ENCODE measurements around the gene GOLGA6L1. TPM values are rescaled to one million over a fixed set of nuclear protein-coding genes. Genes with fewer than 3 reads are reported as not detected.
"Not testable (repeated sequence)": the region's sequence is repeated elsewhere in the genome, so short reads cannot be mapped to it uniquely, and the experiment has no call there.

Gene GOLGA6L1
- polyA plus RNA-seq (2013, experiment 1 of 2): not detected
- not detected for polyA plus RNA-seq (2013, experiment 2 of 2)

GRCh38 chr15:23136722-23137121, at the start of gene GOLGA6L1:
TSS of gene GOLGA6L1 (minus strand) at chr15:23136822. CDS start at chr15:23136731, 91 bp downstream.
- WGBS: no CpG with 5 or more reads among the region's 7 CpGs
- not testable (repeated sequence) for H3K4me1 ChIP-seq (ENCODE audit: insufficient read depth, low read length); H3K27ac ChIP-seq (ENCODE audit: low read depth, low read length); H3K4me3 ChIP-seq (ENCODE audit: low read length); H3K9me3 ChIP-seq (ENCODE audit: insufficient read depth, low read depth, low read length); H3K9ac ChIP-seq (ENCODE audit: low read depth, low read length); H3K36me3 ChIP-seq (ENCODE audit: insufficient read depth, low read length); H3K27me3 ChIP-seq (ENCODE audit: insufficient read depth, low read length)

GRCh38 chr15:23181201-23181600, 44.6 kb upstream of the GOLGA6L1 start:
- 87% methylated on average over 9 of the region's 11 CpGs for WGBS
- not testable (repeated sequence) for H3K4me1 ChIP-seq (ENCODE audit: insufficient read depth, low read length); H3K9me3 ChIP-seq (ENCODE audit: insufficient read depth, low read depth, low read length); H3K27ac ChIP-seq (ENCODE audit: low read depth, low read length); H3K36me3 ChIP-seq (ENCODE audit: insufficient read depth, low read length); H3K27me3 ChIP-seq (ENCODE audit: insufficient read depth, low read length); H3K9ac ChIP-seq (ENCODE audit: low read depth, low read length); H3K4me3 ChIP-seq (ENCODE audit: low read length)

DNA sequence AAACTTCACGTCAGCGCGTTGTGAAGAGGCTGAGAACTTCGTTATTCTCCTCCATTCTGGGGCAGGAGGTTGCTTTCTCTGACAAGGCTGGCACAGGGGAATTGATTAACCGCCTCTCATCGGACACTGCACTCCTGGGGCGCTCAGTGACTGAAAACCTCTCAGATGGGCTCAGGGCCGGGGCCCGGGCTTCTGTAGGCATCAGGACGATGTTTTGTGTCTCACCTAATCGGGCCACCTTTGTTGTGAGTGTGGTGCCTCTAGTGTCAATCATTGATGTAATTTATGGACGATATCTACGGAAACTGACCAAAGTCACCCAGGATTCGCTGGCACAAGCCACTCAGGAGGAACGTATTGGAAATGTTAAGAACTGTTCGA, 43.9 kb upstream of the GOLGA6L1 start:
- WGBS: 84% methylated on average over 15 of the region's 16 CpGs
- not testable (repeated sequence) for H3K9ac ChIP-seq (ENCODE audit: low read depth, low read length); H3K9me3 ChIP-seq (ENCODE audit: insufficient read depth, low read depth, low read length); H3K36me3 ChIP-seq (ENCODE audit: insufficient read depth, low read length); H3K27me3 ChIP-seq (ENCODE audit: insufficient read depth, low read length); H3K4me1 ChIP-seq (ENCODE audit: insufficient read depth, low read length); H3K27ac ChIP-seq (ENCODE audit: low read depth, low read length)
- peak overlapping the region; percentile 42 for H3K4me3 ChIP-seq (ENCODE audit: low read length)

DNA sequence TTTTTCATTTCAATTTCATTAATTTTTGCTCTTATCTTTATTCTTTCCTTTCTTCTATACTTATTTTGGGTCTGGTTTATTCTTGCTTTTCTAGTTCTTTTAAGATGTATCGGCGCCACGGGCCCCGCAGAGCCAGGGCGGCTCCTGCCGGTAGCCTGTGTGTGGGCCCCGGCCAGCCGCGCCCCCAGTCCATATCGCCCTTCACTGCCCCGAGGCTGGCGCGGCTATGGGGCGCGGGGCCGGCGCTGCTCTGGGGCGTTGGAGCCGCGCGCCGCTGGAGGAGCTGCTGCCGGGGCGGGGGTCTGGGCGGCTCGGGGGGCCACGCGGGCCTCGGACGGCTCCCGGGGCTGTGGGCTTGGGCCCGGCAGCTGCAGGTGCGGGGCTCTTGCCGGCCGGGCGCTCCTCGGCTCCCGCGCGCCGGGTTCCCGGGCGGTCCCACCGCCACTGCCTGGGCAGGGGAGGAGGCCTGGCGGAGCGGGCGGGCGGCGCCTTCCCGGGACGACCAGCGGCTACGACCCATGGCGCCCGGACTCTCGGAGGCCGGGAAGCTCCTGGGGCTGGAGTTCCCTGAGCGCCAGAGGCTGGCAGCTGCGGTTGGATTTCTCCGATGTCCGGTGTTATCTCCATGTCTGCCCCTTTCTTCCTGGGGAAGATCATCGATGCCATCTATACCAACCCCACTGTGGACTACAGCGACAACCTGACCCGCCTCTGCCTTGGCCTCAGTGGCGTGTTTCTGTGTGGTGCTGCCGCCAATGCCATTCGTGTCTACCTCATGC, 43.3 kb upstream of the GOLGA6L1 start:
- peak overlapping the region; percentile 42 for H3K4me3 ChIP-seq (ENCODE audit: low read length)

DNA sequence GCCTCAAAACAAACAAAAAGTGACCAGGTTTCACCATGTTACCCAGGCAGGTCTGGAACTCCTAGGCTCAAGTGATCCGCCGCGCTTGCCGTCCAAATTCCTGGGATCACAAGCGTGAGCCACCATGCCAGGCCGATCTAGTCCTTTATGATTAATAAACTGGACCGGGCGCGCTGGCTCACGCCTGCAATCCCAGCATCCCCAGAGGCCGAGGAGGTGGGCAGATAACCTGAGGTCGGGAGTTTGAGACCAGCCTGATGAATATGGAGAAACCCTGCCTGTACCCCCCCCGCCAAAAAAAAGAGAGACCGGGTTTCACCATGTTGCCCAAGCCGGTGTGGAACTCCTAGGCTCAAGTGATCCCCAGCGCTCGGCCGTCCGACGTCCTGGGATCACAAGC, 40.1 kb upstream of the GOLGA6L1 start:
- not testable (repeated sequence) for H3K9me3 ChIP-seq (ENCODE audit: insufficient read depth, low read depth, low read length); H3K27me3 ChIP-seq (ENCODE audit: insufficient read depth, low read length); H3K4me3 ChIP-seq (ENCODE audit: low read length); H3K4me1 ChIP-seq (ENCODE audit: insufficient read depth, low read length); H3K36me3 ChIP-seq (ENCODE audit: insufficient read depth, low read length); H3K27ac ChIP-seq (ENCODE audit: low read depth, low read length); H3K9ac ChIP-seq (ENCODE audit: low read depth, low read length)
- 89% methylated on average over 14 of the region's 20 CpGs for WGBS

More for the DNA sequence above, 43.3 kb upstream of the GOLGA6L1 start:
- not testable (repeated sequence) for H3K27me3 ChIP-seq (ENCODE audit: insufficient read depth, low read length); H3K27ac ChIP-seq (ENCODE audit: low read depth, low read length); H3K9me3 ChIP-seq (ENCODE audit: insufficient read depth, low read depth, low read length); H3K4me1 ChIP-seq (ENCODE audit: insufficient read depth, low read length); H3K9ac ChIP-seq (ENCODE audit: low read depth, low read length); H3K36me3 ChIP-seq (ENCODE audit: insufficient read depth, low read length)
- 63% methylated on average over 47 of the region's 67 CpGs for WGBS

GRCh38 chr15:23175606-23176005, 39.0 kb upstream of the GOLGA6L1 start:
- not testable (repeated sequence) for H3K4me1 ChIP-seq (ENCODE audit: insufficient read depth, low read length); H3K36me3 ChIP-seq (ENCODE audit: insufficient read depth, low read length); H3K9ac ChIP-seq (ENCODE audit: low read depth, low read length); H3K27ac ChIP-seq (ENCODE audit: low read depth, low read length); H3K9me3 ChIP-seq (ENCODE audit: insufficient read depth, low read depth, low read length); H3K4me3 ChIP-seq (ENCODE audit: low read length); H3K27me3 ChIP-seq (ENCODE audit: insufficient read depth, low read length)
- WGBS: 97% methylated on average over 9 of the region's 19 CpGs

DNA sequence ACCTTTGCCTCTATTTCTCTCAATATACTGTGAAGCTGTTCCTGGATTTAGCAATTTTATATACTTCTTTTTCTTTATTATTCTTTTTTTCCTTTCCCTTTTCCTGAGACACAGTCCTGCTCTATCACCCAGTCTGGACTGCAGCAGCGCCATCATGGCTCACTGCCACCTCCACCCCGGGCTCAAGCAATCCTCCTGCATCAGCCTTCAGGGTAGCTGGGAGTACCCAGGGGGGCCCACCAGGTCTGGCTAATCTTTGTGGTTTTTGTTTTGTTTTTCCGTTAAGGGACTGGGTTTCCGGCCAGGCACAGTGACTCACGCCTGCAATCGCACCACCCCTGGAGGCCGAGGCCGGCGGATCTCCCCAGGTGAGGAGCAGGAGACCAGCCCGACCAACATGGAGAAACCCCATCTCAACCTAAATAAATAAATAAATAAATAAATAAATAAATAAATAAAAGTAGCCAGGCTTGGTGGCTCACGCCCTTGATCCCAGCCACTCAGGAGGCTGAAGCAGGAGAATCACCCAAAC, 38.1 kb upstream of the GOLGA6L1 start:
- H3K27me3 ChIP-seq (ENCODE audit: insufficient read depth, low read length); H3K4me1 ChIP-seq (ENCODE audit: insufficient read depth, low read length); H3K9me3 ChIP-seq (ENCODE audit: insufficient read depth, low read depth, low read length); H3K36me3 ChIP-seq (ENCODE audit: insufficient read depth, low read length); H3K9ac ChIP-seq (ENCODE audit: low read depth, low read length); H3K27ac ChIP-seq (ENCODE audit: low read depth, low read length); H3K4me3 ChIP-seq (ENCODE audit: low read length): not testable (repeated sequence)
- WGBS: 85% methylated on average over 2 of the region's 11 CpGs

- not testable (repeated sequence) for H3K9ac ChIP-seq (ENCODE audit: low read depth, low read length); H3K4me1 ChIP-seq (ENCODE audit: insufficient read depth, low read length); H3K9me3 ChIP-seq (ENCODE audit: insufficient read depth, low read depth, low read length); H3K27ac ChIP-seq (ENCODE audit: low read depth, low read length); H3K4me3 ChIP-seq (ENCODE audit: low read length); H3K36me3 ChIP-seq (ENCODE audit: insufficient read depth, low read length); H3K27me3 ChIP-seq (ENCODE audit: insufficient read depth, low read length)
- no CpG with 5 or more reads among the region's 6 CpGs for WGBS
Observed at GRCh38 chr15:23132787-23133186, 3.8 kb downstream of the GOLGA6L1 start.

DNA sequence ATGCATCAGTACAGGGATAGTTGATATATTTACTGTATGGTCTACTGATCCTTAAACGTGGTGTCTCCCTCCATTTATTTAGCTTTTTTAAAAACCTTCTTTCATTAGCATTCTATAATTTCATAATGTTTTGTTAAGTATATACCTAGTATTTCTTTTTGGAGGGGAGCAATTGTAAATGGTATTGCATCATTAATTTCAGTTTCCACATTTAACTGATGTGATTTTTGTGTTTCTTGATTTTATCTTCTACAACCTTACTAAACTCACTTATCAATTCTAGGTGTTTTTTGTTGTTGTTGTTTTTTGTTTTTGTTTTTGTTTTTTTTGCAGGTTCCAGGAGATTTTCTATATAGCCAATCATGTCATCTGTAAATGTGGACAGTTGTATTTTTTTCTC, 18.4 kb downstream of the GOLGA6L1 start:
- no peaks in the 10 kb centered on the region for H3K36me3 ChIP-seq (ENCODE audit: insufficient read depth, low read length)
- H3K4me3 ChIP-seq (ENCODE audit: low read length): no peak overlapping the region
- H3K27ac ChIP-seq (ENCODE audit: low read depth, low read length): no peak overlapping the region
- H3K9me3 ChIP-seq (ENCODE audit: insufficient read depth, low read depth, low read length): 0 out of 2 replicates have a peak, but pooled peaks cover 3% of the 10 kb centered on the region
- H3K4me1 ChIP-seq (ENCODE audit: insufficient read depth, low read length): no peaks in the 10 kb centered on the region
- WGBS: no CpG with 5 or more reads among the region's 1 CpG
- H3K27me3 ChIP-seq (ENCODE audit: insufficient read depth, low read length): no peaks in the 10 kb centered on the region
- no peak overlapping the region for H3K9ac ChIP-seq (ENCODE audit: low read depth, low read length)

GRCh38 chr15:23095796-23096195, 40.8 kb downstream of the GOLGA6L1 start:
- H3K36me3 ChIP-seq (ENCODE audit: insufficient read depth, low read length): no peaks in the 10 kb centered on the region
- no peak overlapping the region for H3K4me3 ChIP-seq (ENCODE audit: low read length)
- no peaks in the 10 kb centered on the region for H3K4me1 ChIP-seq (ENCODE audit: insufficient read depth, low read length)
- WGBS: 86% methylated on average over 1 of the region's 1 CpG
- no peak overlapping the region for H3K27ac ChIP-seq (ENCODE audit: low read depth, low read length)
- H3K9ac ChIP-seq (ENCODE audit: low read depth, low read length): no peak overlapping the region
- H3K9me3 ChIP-seq (ENCODE audit: insufficient read depth, low read depth, low read length): peaks cover 3% of the 10 kb centered on the region; the same call in 1 of the 2 replicates
- no peaks in the 10 kb centered on the region for H3K27me3 ChIP-seq (ENCODE audit: insufficient read depth, low read length)

- H3K9ac ChIP-seq (ENCODE audit: low read depth, low read length): no peak overlapping the region
- H3K27ac ChIP-seq (ENCODE audit: low read depth, low read length): no peak overlapping the region
- no peaks in the 10 kb centered on the region for H3K27me3 ChIP-seq (ENCODE audit: insufficient read depth, low read length)
- no peak overlapping the region for H3K4me3 ChIP-seq (ENCODE audit: low read length)
- H3K36me3 ChIP-seq (ENCODE audit: insufficient read depth, low read length): no peaks in the 10 kb centered on the region
- peaks cover 7% of the 10 kb centered on the region; the same call in 1 of the 2 replicates for H3K9me3 ChIP-seq (ENCODE audit: insufficient read depth, low read depth, low read length)
- 92% methylated on average over 1 of the region's 1 CpG for WGBS
- H3K4me1 ChIP-seq (ENCODE audit: insufficient read depth, low read length): no peaks in the 10 kb centered on the region
Observed at GRCh38 chr15:23083115-23083514, 53.5 kb downstream of the GOLGA6L1 start.
